HEK293T (cell line): Measurements from ENCODE around the gene TBC1D22A.

Experiments used
- ARNT ChIP-seq: fragments of 450-650 bp; IDR thresholded peaks from 2 replicates; pipeline ENCODE4 v1.6.1; 2017; ENCODE audit warnings: mild to moderate bottlenecking
- BHLHE40 ChIP-seq: fragments of 450-650 bp; IDR thresholded peaks from 2 replicates; pipeline ENCODE4 v1.6.1; 2016; ENCODE audit warnings: mild to moderate bottlenecking, moderate library complexity, borderline replicate concordance
- ELF4 ChIP-seq: fragments of 450-650 bp; IDR thresholded peaks from 2 replicates; pipeline ENCODE4 v1.6.1; 2017; ENCODE audit warnings: antibody characterized with exemption
- FOXA1 ChIP-seq: fragments of 450-650 bp; IDR thresholded peaks from 2 replicates; pipeline ENCODE4 v1.6.1; 2016; ENCODE audit warnings: mild to moderate bottlenecking
- FOXK2 ChIP-seq: fragments of 450-650 bp; IDR thresholded peaks from 2 replicates; pipeline ENCODE4 v1.6.1; 2016; ENCODE audit warnings: mild to moderate bottlenecking
- FOXM1 ChIP-seq: fragments of 450-650 bp; IDR thresholded peaks from 2 replicates; pipeline ENCODE4 v1.6.1; 2017; ENCODE audit warnings: mild to moderate bottlenecking, borderline replicate concordance
- HDGF ChIP-seq: fragments of 450-650 bp; IDR thresholded peaks from 2 replicates; pipeline ENCODE4 v1.6.1; 2017; ENCODE audit warnings: antibody characterized with exemption, borderline replicate concordance
- L3MBTL2 ChIP-seq: fragments of 450-650 bp; conservative IDR thresholded peaks from 2 replicates; pipeline ENCODE4 v1.6.1; 2016; ENCODE audit warnings: mild to moderate bottlenecking
- NFRKB ChIP-seq: fragments of 450-650 bp; IDR thresholded peaks from 2 replicates; pipeline ENCODE4 v1.6.1; 2016; ENCODE audit warnings: mild to moderate bottlenecking, moderate library complexity
- SP1 ChIP-seq: fragments of 450-650 bp; IDR thresholded peaks from 2 replicates; pipeline ENCODE4 v1.6.1; 2017
- SUZ12 ChIP-seq: fragments of 450-650 bp; IDR thresholded peaks from 2 replicates; pipeline ENCODE4 v1.6.1; 2016; ENCODE audit warnings: mild to moderate bottlenecking
- TARDBP ChIP-seq: fragments of 450-650 bp; IDR thresholded peaks from 2 replicates; pipeline ENCODE4 v1.6.1; 2016

GRCh38 chr22:47049078-47049624 lies 286.7 kb downstream of the TBC1D22A start:
- TF ChIP-seq FOXM1 (no peak), SUZ12 (no peak), L3MBTL2 (no peak), TARDBP (no peak), HDGF (no peak), BHLHE40 (no peak), FOXA1 (no peak), NFRKB (no peak), SP1 (no peak), FOXK2 (no peak), ELF4 (no peak), ARNT (no peak)
